Jurkat, Clone E6-1 (cell line): ENCODE data around the gene UROC1.

Experiments used
- DNase-seq: peaks from one replicate; pipeline ENCODE4 v3.0.0-alpha.2; 2011; ENCODE audit warnings: low read depth, low spot score
- H3K4me3 ChIP-seq: 2 replicates; pipeline ENCODE4 v1.5.1; 2011; ENCODE audit warnings: mild to moderate bottlenecking, low read length, control low read depth, moderate library complexity

Gene UROC1

GRCh38 chr3:126454437-126455198 is 63.0 kb downstream of the UROC1 start:
- no peak for DNase-seq
- H3K4me3 ChIP-seq, result no peak overlapping the region

GRCh38 chr3:126454025-126454424 is 63.5 kb downstream of the UROC1 start:
- no peak for DNase-seq
- no peak overlapping the region for H3K4me3 ChIP-seq

- H3K4me3 ChIP-seq, result no peak overlapping the region
- DNase-seq, result no peak
Measured at GRCh38 chr3:126452213-126452612, 65.4 kb downstream of the UROC1 start.

- no peak for DNase-seq
- no peak overlapping the region for H3K4me3 ChIP-seq
Measured at GRCh38 chr3:126451511-126451910, 66.1 kb downstream of the UROC1 start.

- no peak for DNase-seq
Measured at GRCh38 chr3:126450744-126451143, 66.8 kb downstream of the UROC1 start.

GRCh38 chr3:126450219-126450618 is 67.4 kb downstream of the UROC1 start:
- H3K4me3 ChIP-seq, result no peak overlapping the region
- no peak for DNase-seq

More at GRCh38 chr3:126450744-126451143, 66.8 kb downstream of the UROC1 start:
- no peak overlapping the region for H3K4me3 ChIP-seq

GRCh38 chr3:126449621-126450051 is 67.9 kb downstream of the UROC1 start:
- DNase-seq, result no peak
- H3K4me3 ChIP-seq, result no peak overlapping the region

- no peak for DNase-seq
Measured at GRCh38 chr3:126448893-126449180, 68.7 kb downstream of the UROC1 start.

GRCh38 chr3:126448136-126448892 is 69.3 kb downstream of the UROC1 start:
- no peak overlapping the region for H3K4me3 ChIP-seq
- no peak for DNase-seq

More at GRCh38 chr3:126448893-126449180, 68.7 kb downstream of the UROC1 start:
- no peak overlapping the region for H3K4me3 ChIP-seq

GRCh38 chr3:126447456-126448106 is 70.0 kb downstream of the UROC1 start:
- no peak for DNase-seq

GRCh38 chr3:126446791-126447190 is 70.8 kb downstream of the UROC1 start:
- H3K4me3 ChIP-seq, result no peak overlapping the region
- DNase-seq, result no peak

More at GRCh38 chr3:126447456-126448106, 70.0 kb downstream of the UROC1 start:
- no peak overlapping the region for H3K4me3 ChIP-seq

- no peak overlapping the region for H3K4me3 ChIP-seq
- no peak for DNase-seq
Measured at GRCh38 chr3:126446301-126446700, 71.3 kb downstream of the UROC1 start.

GRCh38 chr3:126445506-126445905 is 72.1 kb downstream of the UROC1 start:
- no peak for DNase-seq
- no peak overlapping the region for H3K4me3 ChIP-seq

- DNase-seq, result no peak
- no peak overlapping the region for H3K4me3 ChIP-seq
Measured at GRCh38 chr3:126442856-126443242, 74.7 kb downstream of the UROC1 start.

- H3K4me3 ChIP-seq, result no peak overlapping the region
- no peak for DNase-seq
Measured at GRCh38 chr3:126442094-126442855, 75.3 kb downstream of the UROC1 start.

- no peak overlapping the region for H3K4me3 ChIP-seq
- DNase-seq, result no peak
Measured at GRCh38 chr3:126441256-126441880, 76.2 kb downstream of the UROC1 start.

- no peak overlapping the region for H3K4me3 ChIP-seq
- DNase-seq, result no peak
Measured at GRCh38 chr3:126440709-126440995, 76.9 kb downstream of the UROC1 start.

- DNase-seq, result no peak
- no peak overlapping the region for H3K4me3 ChIP-seq
Measured at GRCh38 chr3:126439968-126440708, 77.4 kb downstream of the UROC1 start.
